CD4-positive, CD25-positive, alpha-beta regulatory T cell (primary cell): ENCODE results near the gene A1BG. TPM values are rescaled to one million over a fixed set of nuclear protein-coding genes. Genes with fewer than 3 reads are reported as not detected.

Experiments
- ATAC-seq, 2 donors: fragments of 150-1000 bp; cut with Tn5 transposase; one replicate each; pipeline ENCODE4 v1.10.0; 2021; ENCODE audit warnings: low read depth in 2 of 2, moderate number of reproducible peaks in 2 of 2, moderate library complexity in 1 of 2
- DNase-seq, 3 donors: peaks; one replicate each; pipeline versions ENCODE4 v3.0.0 to v3.0.0-alpha.2; 2012 to 2022; ENCODE audit warnings: mixed read lengths in 1 of 3
- H3K27ac ChIP-seq: one replicate; pipeline ENCODE4 v1.7.0; 2013; ENCODE audit warnings: mild to moderate bottlenecking, low read length; ENCODE audit not compliant: insufficient read depth, poor library complexity, severe bottlenecking
- H3K27me3 ChIP-seq: one replicate; pipeline ENCODE4 v1.7.0; 2013; ENCODE audit warnings: low read length; ENCODE audit not compliant: control insufficient read depth, insufficient read depth
- H3K36me3 ChIP-seq: one replicate; pipeline ENCODE4 v1.7.0; 2013; ENCODE audit warnings: mild to moderate bottlenecking, low read length, moderate library complexity; ENCODE audit not compliant: control insufficient read depth, insufficient read depth
- H3K4me1 ChIP-seq: 2 replicates; pipeline ENCODE4 v1.7.0; 2013; ENCODE audit warnings: mild to moderate bottlenecking, low read length; ENCODE audit not compliant: insufficient read depth, control insufficient read depth, poor library complexity, severe bottlenecking
- H3K4me3 ChIP-seq: one replicate; pipeline ENCODE4 v1.7.0; 2013; ENCODE audit warnings: low read depth, mild to moderate bottlenecking, low read length, moderate library complexity
- H3K9me3 ChIP-seq, 2 experiments: 1 replicate in 1 of 2; 2 replicates in 1 of 2; pipeline ENCODE4 v1.7.0; 2013; ENCODE audit warnings: low read length in 2 of 2, mild to moderate bottlenecking in 1 of 2, moderate library complexity in 1 of 2; ENCODE audit not compliant: control insufficient read depth in 2 of 2
- H3K27ac Mint-ChIP-seq, 3 donors: one replicate each; pipeline ENCODE4 v1.8.0; 2020 to 2022; ENCODE audit warnings: mild to moderate bottlenecking in 3 of 3, mixed read lengths in 3 of 3, moderate library complexity in 2 of 3
- H3K27me3 Mint-ChIP-seq: one replicate; pipeline ENCODE4 v1.8.0; 2022; ENCODE audit warnings: mild to moderate bottlenecking, mixed read lengths
- H3K36me3 Mint-ChIP-seq: one replicate; pipeline ENCODE4 v1.8.0; 2020; ENCODE audit warnings: mixed read lengths
- H3K4me1 Mint-ChIP-seq, 4 donors: one replicate each; pipeline ENCODE4 v1.8.0; 2020 to 2022; ENCODE audit warnings: mixed read lengths in 4 of 4, mild to moderate bottlenecking in 1 of 4
- H3K4me3 Mint-ChIP-seq, 4 donors: one replicate each; pipeline ENCODE4 v1.8.0; 2020 to 2022; ENCODE audit warnings: mild to moderate bottlenecking in 4 of 4, mixed read lengths in 4 of 4, moderate library complexity in 3 of 4
- H3K9me3 Mint-ChIP-seq, 7 donors: one replicate each; pipeline ENCODE4 v1.8.0; 2020 to 2022; ENCODE audit warnings: mixed read lengths in 7 of 7, mild to moderate bottlenecking in 3 of 7, moderate library complexity in 2 of 7
- polyA plus RNA-seq, 4 donors: library from polyadenylated mRNA; unstranded; fragments of 300-500 nt; fragmentation: Illumina TruSeq; gene quantifications; one replicate each; pipeline ENCODE4 v1.2.3, GENCODE V29; 2021
- total RNA-seq: library from RNA; stranded (reverse); gene quantifications from one replicate; pipeline ENCODE4 v1.2.3, GENCODE V29; 2022

The A1BG gene
- total and polyA plus RNA-seq, 5 donors from 2014 or later, result 11.8 to 53.7 (median 33.4) TPM

DNA sequence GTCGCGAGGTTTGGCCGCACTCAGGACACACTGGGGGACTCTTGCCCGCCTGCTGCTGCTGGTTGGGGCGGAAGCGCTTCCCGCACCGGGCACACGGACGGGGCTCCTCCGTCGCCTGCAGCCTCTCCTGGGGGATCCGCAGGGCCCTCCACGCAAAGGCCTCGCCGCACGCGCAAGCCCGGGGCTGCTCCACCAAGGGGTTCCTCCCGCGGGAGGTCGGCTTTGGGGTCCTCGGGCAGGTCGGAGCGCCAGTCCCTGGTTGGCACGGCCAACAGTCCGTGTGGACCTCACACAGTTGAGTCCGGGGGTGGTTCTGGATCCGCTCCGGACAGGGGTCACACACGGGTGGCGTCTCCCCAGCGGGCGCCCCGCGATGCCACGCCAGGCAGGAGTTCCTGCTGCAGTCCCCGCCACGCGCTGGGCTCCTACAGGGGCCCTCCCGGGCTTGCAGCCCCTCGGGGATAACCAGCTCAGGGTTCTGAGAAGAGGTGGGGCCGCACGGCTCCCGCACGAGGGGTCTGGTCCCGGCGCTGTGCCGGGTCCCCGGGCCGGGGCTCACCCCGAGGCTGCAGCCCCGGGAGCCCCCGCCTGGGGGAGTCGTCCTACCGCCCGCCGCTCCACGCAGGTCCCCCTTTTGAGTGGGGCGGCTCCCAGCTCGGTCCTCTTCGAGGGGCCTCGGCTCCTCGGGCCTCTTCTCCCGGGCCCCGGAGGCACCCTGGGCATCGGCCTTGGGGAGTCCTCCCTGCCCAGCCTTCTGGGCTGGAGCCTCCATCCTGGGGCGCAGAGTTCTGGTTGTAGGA lies 15.5 kb upstream of the A1BG start:
- Mint-ChIP-seq H3K4me3 (no peak overlapping the region), H3K36me3 (no peaks in the 10 kb centered on the region), H3K27me3 (no peaks in the 10 kb centered on the region), H3K27ac (no peak overlapping the region), H3K9me3 (no peaks in the 10 kb centered on the region), H3K4me1 (no peaks in the 10 kb centered on the region)
- DNase-seq (no peak), ATAC-seq (no peak)
- H3K4me3 ChIP-seq, result no peak overlapping the region
- no peaks in the 10 kb centered on the region for H3K36me3 ChIP-seq
- H3K27ac ChIP-seq, result no peak overlapping the region
- H3K4me1 ChIP-seq, result no peaks in the 10 kb centered on the region
- no peaks in the 10 kb centered on the region for H3K27me3 ChIP-seq
- no peaks in the 10 kb centered on the region for H3K9me3 ChIP-seq

DNA sequence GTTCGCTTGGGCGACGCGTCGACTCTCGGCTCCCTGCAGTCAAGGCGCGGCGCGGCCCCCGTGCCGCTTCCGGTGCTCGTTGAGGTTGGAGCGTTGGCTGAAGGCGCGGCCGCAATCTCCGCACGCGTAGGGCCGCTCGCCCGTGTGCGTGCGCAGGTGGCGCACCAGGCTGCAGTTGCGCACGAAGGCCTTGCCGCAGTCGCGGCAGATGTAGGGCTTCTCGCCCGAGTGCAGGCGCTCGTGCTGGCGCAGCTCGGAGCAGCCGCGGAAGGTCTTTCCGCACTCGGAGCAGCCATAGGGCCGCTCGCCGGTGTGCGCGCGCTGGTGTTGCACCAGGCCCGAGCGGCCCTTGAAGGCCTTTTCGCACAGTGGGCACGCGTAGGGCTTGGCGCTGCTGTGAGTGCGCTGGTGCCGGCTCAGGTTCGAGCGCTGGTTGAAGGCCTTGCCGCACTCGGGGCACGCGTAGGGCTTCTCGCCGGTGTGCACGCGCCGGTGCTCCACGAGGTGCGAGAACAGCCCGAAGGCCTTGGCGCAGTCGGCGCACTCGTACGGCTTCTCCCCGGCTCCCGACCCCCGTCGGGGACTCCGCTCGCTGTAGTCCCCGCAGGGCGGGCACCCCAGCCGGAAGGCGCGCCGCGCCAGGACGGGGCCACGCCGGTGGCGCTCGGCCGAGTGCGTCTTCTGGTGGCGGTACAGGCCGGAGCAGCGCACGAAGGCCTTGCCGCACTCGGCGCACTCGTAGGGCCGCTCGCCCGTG lies 14.6 kb upstream of the A1BG start:
- Histone ChIP-seq H3K27me3 (no peaks in the 10 kb centered on the region), H3K4me3 (no peak overlapping the region), H3K27ac (no peak overlapping the region), H3K4me1 (no peaks in the 10 kb centered on the region), H3K36me3 (no peaks in the 10 kb centered on the region), H3K9me3 (no peaks in the 10 kb centered on the region)
- Mint-ChIP-seq H3K4me1 (peaks cover 0 to 2% (median under 1%) of the 10 kb centered on the region in 4 donors), H3K9me3 (no peaks in the 10 kb centered on the region), H3K36me3 (no peaks in the 10 kb centered on the region), H3K4me3 (no peak overlapping the region), H3K27ac (no peak overlapping the region), H3K27me3 (no peaks in the 10 kb centered on the region)
- ATAC-seq, result no peak
- no peak for DNase-seq

DNA sequence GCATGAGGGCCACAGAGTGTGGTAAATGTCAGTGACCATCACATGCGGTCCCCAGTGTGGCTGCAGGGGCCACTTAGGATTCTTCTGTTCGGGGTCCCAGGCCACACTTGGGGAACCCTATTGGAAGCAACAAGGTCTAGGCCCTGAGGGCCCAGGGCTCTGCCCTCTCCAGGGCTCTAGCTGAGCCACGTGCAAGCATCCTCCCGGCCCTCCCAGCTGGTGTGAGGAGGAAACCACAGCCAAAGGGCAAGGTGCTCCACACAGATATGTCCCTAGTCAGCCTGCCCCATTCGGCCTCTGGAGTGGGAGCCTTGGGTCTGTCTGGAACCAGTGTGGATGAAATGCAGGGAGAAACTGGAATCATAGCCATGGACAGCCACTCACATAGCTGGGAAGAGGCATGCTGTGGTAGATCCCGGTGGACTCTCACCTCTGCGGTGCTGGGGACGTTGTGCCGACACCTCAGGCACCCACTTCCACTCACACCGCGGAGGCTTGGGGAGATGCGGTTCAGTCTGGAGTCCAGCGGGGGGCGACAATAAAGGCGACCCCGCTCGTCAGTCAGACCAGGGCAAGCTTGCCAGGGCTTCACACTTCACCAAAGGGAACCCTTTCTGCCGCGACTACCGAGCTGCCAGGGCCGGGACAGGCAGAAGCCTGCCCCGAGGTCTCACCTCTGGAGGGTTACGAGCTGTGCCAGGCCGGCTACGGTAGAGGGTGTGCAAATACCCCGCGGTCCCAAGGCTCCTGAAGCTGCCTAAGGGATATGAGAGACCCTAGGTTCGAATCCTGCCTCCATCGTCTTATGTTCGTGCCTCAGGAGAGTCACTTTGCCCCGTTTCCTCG lies 13.5 kb upstream of the A1BG start:
- H3K9me3 ChIP-seq, result no peaks in the 10 kb centered on the region
- H3K27me3 ChIP-seq, result no peaks in the 10 kb centered on the region
- no peak for ATAC-seq
- peak overlapping the region in 1 of 4 donors; percentile 68 for H3K4me3 Mint-ChIP-seq
- H3K36me3 Mint-ChIP-seq, result no peaks in the 10 kb centered on the region
- H3K9me3 Mint-ChIP-seq, result no peaks in the 10 kb centered on the region
- H3K27ac Mint-ChIP-seq, result peak overlapping the region in 1 of 3 donors; percentile 20
- H3K4me1 ChIP-seq, result peaks cover 4% of the 10 kb centered on the region
- H3K4me1 Mint-ChIP-seq, result peaks cover 0 to 9% (median 5%) of the 10 kb centered on the region in 4 donors
- peaks cover 3% of the 10 kb centered on the region for H3K27me3 Mint-ChIP-seq
- H3K27ac ChIP-seq, result no peak overlapping the region
- H3K36me3 ChIP-seq, result no peaks in the 10 kb centered on the region
- no peak overlapping the region for H3K4me3 ChIP-seq
- no peak for DNase-seq

DNA sequence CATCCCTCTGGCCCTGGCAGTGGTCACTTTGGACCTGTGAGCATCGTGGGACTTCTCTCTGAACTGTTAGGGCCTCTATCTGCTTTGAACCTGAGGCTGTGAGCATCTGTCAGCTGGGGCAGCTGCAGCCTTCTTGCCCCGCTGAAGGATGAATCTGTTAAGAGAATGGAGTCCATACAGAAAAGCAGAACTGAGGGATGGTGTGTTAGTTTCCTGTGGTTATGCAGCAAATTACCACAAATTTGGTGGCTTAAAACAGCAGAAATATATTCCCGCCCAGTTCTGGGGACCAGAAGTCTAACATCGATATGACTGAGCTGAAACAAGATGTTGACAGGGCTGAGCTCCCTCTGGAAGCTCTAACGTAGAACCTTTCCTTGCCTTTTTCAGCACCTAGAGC lies 10.9 kb upstream of the A1BG start:
- Mint-ChIP-seq H3K36me3 (no peaks in the 10 kb centered on the region), H3K4me3 (peak overlapping the region in 1 of 4 donors; percentile 52), H3K27me3 (peaks cover 4% of the 10 kb centered on the region), H3K4me1 (peaks cover 0 to 11% (median 6%) of the 10 kb centered on the region in 4 donors), H3K9me3 (no peaks in the 10 kb centered on the region), H3K27ac (no peak overlapping the region)
- Histone ChIP-seq H3K9me3 (no peaks in the 10 kb centered on the region), H3K27me3 (no peaks in the 10 kb centered on the region), H3K36me3 (no peaks in the 10 kb centered on the region), H3K4me1 (peaks cover 8% of the 10 kb centered on the region), H3K27ac (no peak overlapping the region), H3K4me3 (no peak overlapping the region)
- ATAC-seq (no peak), DNase-seq (no peak)

DNA sequence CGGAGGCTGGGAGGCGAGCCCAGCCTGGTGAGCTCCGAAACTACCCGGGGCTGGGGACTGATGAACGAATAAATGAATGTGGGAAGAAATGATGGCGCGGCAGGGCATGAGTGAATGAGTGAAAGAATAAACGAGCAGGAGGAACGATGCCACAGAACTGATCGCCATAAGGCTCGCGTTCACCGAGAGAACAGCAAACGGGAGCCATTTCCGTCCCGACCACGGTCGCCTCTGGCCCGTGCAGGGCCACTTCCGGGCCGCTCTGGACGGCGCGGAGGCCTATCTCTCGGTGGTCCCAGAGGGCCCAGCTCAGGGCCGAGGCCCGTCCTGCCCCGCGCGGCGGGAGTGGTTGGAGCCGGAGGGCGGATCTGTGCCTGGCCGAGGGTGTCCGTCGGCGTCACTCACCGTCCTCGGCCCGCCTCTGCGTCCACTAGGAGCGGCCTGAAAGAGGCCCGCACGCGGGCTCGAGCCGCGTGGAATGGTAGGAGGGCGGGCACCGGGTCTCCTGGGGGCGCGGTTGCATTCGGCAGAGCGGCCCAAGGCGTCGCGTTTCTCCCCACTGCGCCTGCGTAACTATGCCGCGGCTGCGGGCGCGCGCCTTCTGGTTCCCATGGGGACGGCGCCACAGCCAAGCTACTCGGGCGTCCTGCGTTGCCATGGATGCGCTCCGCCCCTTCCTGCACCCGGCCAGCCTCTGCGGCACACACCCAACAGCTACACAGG lies 9.1 kb upstream of the A1BG start, which contains the start of gene ZNF497:
TSS of gene ZNF497 (minus strand) at position 480 of the 723 bp plus-strand sequence. CDS start 5,116 bp downstream, outside the sequence.
- no peaks in the 10 kb centered on the region for H3K36me3 Mint-ChIP-seq
- H3K4me1 Mint-ChIP-seq, result peaks cover 0 to 11% (median 6%) of the 10 kb centered on the region in 4 donors
- peak within 1 kb of the TSS; percentile 84 for H3K4me3 ChIP-seq
- ATAC-seq, result peak; percentile 88 to 93
- H3K36me3 ChIP-seq, result no peaks in the 10 kb centered on the region
- H3K27me3 ChIP-seq, result no peaks in the 10 kb centered on the region
- H3K4me3 Mint-ChIP-seq, result peak within 1 kb of the TSS; percentile 93 to 95 (median 94)
- peak; percentile 92 to 97 (median 96) for DNase-seq
- peaks cover 4% of the 10 kb centered on the region for H3K27me3 Mint-ChIP-seq
- peaks cover 13% of the 10 kb centered on the region for H3K4me1 ChIP-seq
- H3K27ac Mint-ChIP-seq, result peak within 1 kb of the TSS; percentile 91 to 93 (median 93)
- H3K9me3 ChIP-seq, result no peaks in the 10 kb centered on the region
- H3K9me3 Mint-ChIP-seq, result no peaks in the 10 kb centered on the region
- peak within 1 kb of the TSS; percentile 76 for H3K27ac ChIP-seq

DNA sequence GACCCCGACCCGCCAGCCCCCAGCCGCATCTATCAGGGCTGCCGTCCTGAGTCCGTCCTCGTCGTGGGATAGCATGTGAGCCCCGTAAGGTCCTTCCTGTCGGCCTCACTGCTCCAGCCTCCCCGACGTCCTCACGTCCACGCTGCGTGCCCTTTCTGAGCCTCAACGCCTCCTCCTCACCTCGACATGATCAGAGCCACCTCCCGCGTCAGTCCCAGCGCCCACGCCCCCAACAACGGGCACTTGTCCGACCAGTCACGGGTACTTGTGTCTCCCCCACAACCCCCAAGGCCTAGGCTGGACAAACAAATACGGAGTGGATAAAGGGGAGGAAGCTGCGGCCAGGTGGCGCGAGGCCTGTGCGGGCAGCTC lies 8.6 kb upstream of the A1BG start:
- DNase-seq, result peak in 2 of 3 donors; percentile 19 to 64

More for the DNA sequence above, 8.6 kb upstream of the A1BG start:
- ATAC-seq, result no peak
- Histone ChIP-seq H3K4me1 (peaks cover 18% of the 10 kb centered on the region), H3K27ac (peak overlapping the region; percentile 76), H3K27me3 (no peaks in the 10 kb centered on the region), H3K36me3 (no peaks in the 10 kb centered on the region), H3K9me3 (no peaks in the 10 kb centered on the region), H3K4me3 (peak overlapping the region; percentile 84)
- Mint-ChIP-seq H3K4me1 (peaks cover 0 to 11% (median 6%) of the 10 kb centered on the region in 4 donors), H3K4me3 (peak overlapping the region; percentile 93 to 95 (median 94)), H3K27me3 (peaks cover 4% of the 10 kb centered on the region), H3K9me3 (no peaks in the 10 kb centered on the region), H3K27ac (peak overlapping the region; percentile 91 to 93 (median 93)), H3K36me3 (no peaks in the 10 kb centered on the region)
